Brain pericyte (primary cell): ENCODE measurements around the gene HIVEP3.

Source experiments
- DNase-seq: peaks from one replicate; pipeline ENCODE4 v3.0.0-alpha.2; 2012; ENCODE audit warnings: low read depth, low spot score

The HIVEP3 gene

DNA sequence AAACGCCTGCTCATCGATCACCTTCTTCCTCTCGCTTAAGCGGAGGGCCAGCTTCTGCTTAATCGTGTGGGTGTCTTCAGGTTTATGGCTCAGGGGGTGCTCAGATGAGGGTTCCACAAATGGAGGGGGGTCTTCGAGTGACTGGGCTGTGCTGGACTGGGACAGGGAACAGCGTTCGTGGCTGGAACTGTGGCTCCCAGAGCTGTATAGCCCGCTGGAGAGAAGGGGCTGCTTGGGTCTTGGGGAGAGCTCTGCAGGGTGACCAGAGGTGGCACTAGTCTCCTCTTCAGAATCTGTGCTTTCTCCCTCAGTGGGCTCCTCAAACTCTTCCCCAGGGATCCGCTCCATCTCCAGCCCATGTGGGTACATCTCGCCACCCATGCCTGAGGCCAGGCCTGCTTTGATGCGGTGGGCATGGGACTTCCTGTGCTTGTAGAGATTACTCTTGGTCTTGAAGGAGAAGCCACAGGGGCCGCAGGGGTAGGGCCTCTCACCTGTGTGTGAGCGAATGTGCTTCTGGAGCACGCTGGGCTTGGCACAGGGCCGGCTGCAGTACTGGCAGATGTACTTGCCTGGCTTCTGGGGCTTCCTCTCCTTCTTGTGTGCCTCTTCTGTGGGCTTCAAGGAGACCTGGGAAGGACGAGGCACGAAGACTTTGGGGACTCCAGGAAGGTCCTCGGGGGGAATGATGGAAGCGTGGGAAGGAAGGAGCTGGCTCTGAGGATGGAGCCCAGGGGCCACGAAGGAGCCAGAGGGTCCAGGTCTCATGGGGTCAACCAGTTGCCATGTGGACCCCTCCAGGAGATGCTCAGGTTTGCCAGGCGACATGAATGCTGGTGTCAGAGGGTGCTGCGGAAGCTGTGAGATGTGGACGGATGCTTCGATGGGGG is 334.8 kb downstream of the HIVEP3 start:
- no peak for DNase-seq

GRCh38 chr1:41582851-41583657 is 335.7 kb downstream of the HIVEP3 start:
- DNase-seq, result no peak

- no peak for DNase-seq
These were observed 336.4 kb downstream of the HIVEP3 start for GRCh38 chr1:41582351-41582750.

- no peak for DNase-seq
These were observed 336.8 kb downstream of the HIVEP3 start for GRCh38 chr1:41582004-41582325.

GRCh38 chr1:41581216-41582003 is 337.3 kb downstream of the HIVEP3 start:
- DNase-seq, result no peak

DNA sequence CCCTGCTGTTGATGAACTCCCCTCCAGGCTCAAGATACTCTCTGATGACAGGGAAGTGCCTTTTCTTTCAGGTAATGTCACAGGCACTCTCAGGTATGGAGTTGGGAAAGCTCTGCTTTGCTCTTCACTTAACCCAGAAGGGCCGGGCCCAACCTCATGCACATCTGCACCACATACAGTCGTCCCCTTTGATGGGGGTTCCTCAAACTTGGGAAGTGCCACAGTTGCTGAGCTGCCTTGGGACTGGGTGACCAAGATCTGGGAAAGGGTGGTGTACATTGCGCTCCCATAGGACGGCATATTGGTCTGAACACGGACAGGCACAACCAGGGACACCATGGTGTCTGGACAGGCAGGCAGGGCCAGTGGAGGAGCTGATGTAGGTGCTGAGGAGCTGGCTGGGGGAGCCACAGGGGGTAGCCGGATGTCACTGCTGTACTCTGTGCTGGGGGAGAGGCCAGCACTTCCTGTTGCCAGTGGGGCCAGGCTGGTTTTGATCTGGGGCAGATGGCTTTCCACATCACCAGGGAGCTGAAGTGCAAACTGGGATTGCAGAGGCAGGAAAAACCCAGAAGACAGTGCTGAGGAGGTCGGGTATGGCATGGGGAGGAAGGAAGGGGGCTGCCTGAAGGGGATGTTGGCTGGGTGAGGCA is 338.1 kb downstream of the HIVEP3 start:
- DNase-seq, result no peak

GRCh38 chr1:41580021-41580420 is 338.7 kb downstream of the HIVEP3 start:
- no peak for DNase-seq

- DNase-seq, result no peak
These were observed 339.9 kb downstream of the HIVEP3 start for GRCh38 chr1:41578712-41579335.

DNA sequence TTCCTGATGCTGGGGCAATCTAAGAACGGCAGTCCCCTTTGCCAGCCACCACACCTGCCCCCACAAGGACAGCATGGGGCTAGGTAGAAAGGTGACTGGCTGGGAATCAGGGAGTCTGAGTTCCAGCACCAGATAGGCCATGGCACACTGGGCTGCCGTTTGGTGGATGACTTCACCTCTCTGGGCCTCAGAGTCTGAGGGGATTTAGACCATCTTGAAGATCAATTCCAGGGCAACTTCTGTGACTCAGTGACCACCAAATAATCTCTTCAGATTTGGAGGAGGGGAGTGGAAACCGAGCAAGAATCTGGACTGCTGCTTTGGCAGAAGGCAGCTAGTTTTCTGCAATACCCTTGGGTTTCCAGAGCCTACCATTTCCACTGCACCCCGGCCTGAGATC is 342.1 kb downstream of the HIVEP3 start:
- no peak for DNase-seq

GRCh38 chr1:41576206-41576605 is 342.5 kb downstream of the HIVEP3 start:
- no peak for DNase-seq

DNA sequence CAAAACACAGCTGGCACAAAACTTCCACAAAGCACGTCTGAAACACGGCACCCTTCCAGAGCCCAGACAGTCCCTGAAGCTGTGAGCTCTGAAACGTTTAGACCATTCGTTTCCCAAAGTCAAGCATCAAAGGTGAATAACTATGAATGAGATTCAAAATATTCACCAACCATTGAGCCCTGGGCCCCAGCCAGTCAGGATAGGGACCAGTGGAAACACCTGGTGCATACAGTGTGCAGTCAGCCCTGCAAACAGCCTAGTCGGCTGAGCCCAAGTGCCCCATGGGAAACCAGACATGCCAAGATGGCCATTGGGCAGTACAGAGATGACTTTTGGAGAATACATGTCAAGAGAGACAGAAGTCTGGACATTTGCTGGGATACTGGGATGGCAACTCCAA is 343.9 kb downstream of the HIVEP3 start:
- DNase-seq, result no peak

DNA sequence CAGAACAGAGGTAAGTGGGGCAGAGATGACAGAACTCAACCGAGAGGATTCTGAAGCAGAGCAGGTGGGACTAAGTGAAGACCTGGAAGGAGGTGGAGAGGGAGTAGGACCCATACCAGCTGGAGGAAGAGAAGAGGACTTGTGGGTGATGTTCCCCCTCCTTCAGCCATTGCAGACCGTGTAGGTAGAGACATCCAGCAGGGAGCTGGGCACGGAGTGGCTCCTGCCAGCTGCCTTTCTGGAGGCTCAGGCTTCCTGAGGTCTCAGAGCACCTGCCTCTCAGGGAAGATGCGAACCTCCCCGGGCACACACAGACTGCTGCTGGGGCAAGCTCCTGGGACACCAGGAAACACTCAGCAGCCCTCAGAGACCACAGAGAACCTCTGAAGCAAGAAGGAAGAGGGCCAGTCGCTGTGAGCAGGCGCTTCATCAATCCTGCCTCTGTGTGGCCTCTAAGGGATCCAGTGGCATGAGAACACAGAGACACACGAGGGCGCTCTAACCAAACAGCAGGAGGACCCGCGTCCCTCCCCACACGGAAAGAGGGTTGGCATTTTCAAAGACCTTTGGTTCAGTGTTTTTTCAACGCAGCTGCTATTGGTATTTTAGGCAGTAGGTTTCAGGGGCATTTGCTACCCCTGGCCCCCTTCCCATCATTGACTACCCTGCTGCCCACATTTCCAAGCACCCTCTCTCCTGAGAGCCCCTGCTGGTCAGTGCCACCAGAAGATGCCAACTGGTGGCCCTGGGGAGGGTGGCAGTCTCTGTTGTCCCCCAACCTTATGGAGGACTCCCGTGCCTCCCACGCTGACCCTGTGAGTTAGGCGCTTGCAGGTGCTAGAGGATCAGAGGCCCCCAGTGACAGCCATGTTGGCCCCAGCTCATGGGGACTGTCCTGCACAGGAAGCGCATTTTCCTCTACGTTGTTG is 344.7 kb downstream of the HIVEP3 start:
- peak; percentile 42 for DNase-seq

DNA sequence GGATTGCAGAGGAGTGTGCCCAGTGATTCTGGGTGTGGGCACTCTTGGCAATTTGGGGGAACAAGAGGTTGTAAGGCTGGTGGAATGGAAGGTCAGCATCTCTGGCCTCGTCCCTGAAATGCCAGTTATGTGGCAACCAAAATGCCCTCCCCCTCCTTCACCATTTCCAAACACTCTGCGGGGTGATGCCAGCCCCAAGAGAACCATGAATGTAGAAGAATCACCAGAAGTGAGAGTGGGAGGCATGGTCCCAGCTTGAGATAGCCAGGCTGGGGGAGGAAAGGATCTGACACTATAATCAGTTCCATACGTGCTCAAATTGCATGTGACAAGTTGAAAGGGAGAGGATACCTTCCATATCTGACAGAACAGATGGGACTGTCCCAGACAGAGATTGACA is 345.5 kb downstream of the HIVEP3 start:
- no peak for DNase-seq

GRCh38 chr1:41572224-41572623 is 346.5 kb downstream of the HIVEP3 start:
- DNase-seq, result no peak

GRCh38 chr1:41571041-41571440 is 347.7 kb downstream of the HIVEP3 start:
- DNase-seq, result no peak

GRCh38 chr1:41568204-41568603 is 350.5 kb downstream of the HIVEP3 start:
- DNase-seq, result no peak

- no peak for DNase-seq
These were observed 351.8 kb downstream of the HIVEP3 start for GRCh38 chr1:41566969-41567368.

DNA sequence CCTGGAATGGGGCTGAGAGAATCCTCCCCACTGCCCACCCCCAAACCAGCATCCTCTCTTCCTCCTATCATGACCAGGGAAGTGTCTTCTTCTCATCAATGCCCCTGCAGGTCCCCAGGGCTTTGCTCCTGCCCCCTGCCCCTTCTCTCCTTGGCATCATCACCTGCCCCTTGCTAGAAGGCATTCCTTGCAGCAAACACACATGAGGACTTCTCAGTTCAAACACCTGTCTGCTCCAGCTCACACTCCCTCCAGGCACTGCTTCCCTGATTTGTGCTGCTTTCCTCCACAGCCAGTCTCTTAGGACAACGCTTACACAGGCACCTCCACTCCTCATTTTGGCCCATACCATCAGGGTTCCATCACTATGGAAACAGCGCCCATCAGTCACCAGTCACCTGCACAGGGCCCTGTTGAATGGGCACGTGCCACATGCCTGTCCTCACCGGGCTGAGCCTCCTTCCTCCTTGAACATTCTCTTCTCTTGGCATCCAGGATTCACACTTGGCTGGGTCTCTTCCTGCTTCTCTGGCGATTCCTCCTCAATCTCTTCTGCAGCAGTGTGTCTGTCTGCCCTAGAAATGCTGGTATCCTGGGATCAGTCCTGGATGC is 352.3 kb downstream of the HIVEP3 start:
- DNase-seq, result no peak

DNA sequence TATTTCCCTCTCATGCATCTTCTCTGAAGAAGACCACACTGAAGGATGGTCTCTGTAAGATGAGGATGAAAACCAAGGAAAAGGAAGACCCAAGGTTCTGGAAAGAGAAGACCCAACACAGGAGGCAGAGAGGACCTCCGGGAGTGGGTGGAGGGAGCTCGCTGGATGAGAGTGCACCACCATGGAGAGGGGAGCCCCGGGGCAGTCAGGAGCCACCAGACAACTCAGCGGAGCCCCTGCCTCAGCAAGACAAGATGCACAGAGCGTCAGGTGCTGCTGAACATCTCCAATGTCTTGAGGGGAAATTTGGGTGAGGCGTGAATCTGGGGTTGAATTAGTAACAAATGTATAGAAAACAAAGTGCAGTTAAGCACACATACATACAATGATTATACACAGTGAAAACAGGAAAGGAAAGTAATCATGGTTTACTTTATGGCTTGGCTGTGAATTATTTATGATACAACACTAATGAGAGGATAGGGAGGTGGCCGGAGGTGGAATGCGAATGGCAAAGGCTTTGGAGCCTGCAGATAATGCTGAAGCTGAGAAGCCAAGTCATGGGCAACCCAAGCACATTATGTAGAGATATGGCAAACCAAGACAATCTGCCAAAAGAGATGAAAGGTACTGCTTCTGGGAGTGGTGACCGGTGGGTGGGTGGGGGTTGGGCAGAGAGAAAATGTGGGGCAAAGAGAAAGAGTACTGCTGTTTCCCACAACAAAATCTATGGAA is 353.8 kb downstream of the HIVEP3 start:
- no peak for DNase-seq
